Embryonic facial prominence (tissue), 1 donor: ENCODE measurements around the gene LCE3B.
"Not testable (repeated sequence)": the region's sequence is repeated elsewhere in the genome, so short reads cannot be mapped to it uniquely, and the experiment has no call there.

ENCODE experiments used
- DNase-seq: peaks from one replicate; pipeline ENCODE4 v3.0.0-alpha.2; 2016; ENCODE audit errors: extremely low spot score

LCE3B gene, protein sequence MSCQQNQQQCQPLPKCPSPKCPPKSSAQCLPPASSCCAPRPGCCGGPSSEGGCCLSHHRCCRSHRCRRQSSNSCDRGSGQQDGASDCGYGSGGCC

DNA sequence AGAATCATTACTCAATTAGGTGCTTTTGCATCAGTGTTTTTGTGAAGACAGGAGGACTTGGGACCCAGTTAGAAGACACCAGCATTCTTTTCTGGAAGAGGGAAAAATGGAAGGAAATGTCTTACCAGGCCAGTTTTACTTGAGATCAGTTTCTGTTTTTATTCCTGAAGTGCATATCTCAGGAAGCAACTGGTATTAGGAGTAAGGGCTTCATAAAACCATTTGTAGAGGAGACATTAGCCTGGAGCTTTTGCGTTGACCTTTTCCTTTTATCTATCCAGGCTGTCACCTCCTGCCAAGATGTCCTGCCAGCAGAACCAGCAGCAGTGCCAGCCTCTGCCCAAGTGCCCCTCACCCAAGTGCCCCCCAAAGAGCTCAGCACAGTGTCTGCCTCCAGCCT is at the start of gene LCE3B:
LCE3B (plus strand) TSS at position 301 of the 400 bp plus-strand sequence; CDS start at position 301, 0 bp downstream.
- DNase-seq: no peak

DNA sequence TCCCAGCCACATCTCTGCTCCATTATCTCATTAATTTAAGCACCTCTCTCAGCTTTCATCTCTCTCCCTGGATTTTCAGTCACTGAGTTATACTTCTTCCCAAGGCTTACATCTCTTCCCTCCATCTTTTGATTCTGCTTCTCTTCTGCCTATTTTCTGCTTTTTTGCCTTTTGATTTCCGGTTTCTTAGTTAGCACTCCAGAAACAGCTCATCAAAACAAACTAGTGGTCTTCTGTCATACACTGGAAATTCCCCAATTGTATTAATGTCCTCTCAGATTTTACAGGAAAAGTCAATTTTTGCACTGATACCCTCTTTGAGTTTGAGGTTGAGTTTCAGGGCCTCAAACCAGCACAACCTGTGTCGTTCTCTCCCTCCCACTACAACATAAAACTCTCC is 48.5 kb upstream of the LCE3B start:
- DNase-seq: no peak

DNA sequence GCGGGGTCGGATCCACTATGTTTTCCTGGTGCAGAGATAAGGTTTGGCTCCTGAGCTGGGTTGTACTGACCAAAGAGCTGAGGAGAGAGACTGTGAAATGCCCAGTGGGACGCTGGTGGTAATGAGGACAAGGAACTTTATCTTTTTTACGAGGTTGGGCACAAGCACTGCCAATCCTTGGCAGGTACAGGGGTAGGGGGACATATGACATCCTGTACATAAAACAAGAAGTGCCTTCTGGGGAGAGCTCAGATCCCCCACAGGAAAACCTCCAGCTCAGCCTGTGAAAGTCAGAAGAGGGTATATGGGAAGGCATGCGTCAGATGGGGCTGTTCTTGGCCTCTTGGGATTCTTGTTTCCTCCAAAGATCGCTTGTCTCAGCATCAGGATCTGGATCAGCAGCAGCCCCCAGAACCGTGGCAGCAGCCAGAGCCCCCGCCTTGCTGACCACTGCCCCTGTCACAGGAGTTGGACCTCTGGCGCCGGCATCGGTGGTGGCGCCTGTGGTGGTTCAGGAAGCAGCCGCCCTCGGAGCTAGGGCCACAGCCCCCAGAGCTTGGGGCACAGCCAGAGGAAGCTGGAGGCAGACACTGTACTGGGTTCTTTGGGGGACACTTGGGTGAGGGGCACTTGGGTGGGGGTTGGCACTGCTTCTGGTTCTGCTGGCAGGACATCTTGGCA is 47.9 kb upstream of the LCE3B start:
- no peak for DNase-seq

DNA sequence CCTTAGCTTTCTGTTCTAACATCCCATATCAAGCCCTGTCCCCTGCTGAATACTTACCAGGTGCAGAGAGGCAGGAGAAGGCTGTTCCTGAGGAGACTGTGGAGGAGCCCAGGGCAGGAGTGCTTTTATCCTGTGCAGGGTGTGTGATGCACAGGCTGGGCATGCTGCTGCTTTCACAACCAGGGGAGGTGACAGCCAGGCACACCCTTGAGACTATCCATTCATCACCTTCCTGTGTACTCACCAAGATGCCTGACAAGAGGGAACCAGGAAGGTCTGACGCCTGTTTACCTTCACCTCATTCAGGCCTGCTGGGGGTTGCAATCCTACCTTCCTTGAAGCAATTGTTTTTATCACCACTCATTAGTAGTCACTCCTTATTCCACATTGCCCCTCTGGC is 46.9 kb upstream of the LCE3B start, which contains the start of gene LCE3E:
LCE3E (minus strand) TSS at position 100 of the 400 bp plus-strand sequence. CDS start 572 bp downstream, outside the sequence.
- DNase-seq: no peak

DNA sequence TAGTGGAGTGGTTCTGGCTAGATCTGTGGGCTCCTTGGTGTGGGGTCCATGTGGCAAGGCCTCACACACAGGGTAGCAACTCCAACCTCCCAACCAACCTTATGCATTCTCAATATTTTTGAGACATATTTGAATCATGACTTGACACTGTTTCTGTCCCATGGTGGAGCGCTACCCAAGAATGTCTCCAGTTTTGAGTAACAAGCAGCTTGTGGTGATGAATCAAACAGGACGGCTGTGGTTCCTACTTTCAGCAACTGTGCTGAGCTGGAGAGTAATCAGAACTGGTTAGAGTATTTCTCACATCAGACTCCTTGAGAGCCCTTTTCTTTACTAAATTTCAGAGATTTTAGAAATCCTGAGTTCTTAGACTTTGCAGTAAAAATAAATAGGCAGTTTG is 36.4 kb upstream of the LCE3B start:
- no peak for DNase-seq

DNA sequence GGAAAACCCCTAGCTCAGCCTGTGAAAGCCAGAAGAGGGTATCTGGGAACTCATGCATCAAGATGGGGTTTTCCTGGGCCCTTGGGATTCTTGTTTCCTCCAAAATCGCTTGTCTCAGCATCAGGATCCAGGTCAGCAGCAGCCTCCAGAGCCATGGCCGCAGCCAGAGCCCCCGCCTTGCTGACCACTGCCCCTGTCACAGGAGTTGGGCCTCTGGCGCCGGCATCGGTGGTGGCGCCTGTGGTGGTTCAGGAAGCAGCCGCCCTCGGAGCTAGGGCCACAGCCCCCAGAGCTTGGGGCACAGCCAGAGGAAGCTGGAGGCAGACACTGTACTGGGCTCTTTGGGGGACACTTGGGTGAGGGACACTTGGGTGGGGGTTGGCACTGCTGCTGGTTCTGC is 34.1 kb upstream of the LCE3B start:
- DNase-seq: not testable (repeated sequence)

DNA sequence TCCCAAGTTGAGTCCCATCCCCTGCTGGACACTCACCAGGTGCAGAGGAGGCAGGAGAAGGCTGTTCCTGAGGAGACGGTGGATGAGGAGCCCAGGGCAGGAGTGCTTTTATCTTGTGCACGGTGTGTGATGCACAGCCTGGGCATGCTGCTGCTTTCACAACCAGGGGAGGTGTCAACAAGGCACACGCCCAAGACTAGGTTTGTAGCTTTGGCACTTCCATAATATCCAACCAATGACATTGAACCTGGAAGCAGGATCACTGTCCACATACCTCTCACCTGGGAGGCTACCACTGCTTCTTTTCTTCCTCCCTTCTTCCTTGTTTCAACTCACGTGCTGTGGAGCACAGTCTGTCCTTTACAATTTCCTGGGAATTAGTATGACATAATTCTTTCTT is 33.2 kb upstream of the LCE3B start, which contains the start of gene LCE3D:
LCE3D (minus strand) TSS at position 84 of the 400 bp plus-strand sequence. CDS start 580 bp downstream, outside the sequence.
- DNase-seq: no peak

DNA sequence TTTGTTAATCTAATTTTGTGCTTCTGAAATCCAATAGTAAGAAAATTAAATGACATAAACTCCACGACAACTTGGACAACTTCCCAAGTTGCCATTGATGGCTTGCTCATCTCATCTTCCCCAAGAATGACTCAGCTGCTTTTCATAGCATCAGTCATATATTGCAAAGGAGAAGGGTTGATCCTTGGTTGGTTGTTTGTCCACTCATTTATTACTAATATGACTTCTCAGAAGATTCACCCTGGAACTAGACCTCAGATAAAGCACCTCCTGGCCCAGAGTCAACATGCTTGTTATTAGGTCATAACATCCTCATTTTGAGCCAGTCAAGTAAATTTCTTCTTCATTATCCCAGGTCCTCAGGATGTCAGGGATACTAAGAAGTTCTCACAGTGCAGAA is 31.0 kb upstream of the LCE3B start:
- no peak for DNase-seq

DNA sequence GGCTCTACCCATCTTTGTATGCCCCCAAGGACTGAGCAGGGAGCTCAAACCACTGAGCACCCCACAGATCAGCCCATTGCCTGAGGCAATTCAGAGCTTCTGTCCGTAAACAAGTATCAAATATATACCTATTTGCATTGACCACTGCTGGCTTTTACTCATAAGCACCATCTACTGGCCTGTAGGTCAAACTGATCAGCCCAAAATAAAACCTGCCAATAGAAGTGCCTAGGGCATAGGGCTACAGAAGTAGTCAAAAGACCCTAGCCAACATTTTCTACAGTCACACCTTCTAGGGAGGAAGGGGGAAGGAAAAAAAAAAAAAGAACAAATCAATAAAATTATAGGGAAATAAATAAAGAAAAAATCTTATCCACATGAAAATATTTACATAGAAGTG is 28.0 kb upstream of the LCE3B start:
- no peak for DNase-seq

DNA sequence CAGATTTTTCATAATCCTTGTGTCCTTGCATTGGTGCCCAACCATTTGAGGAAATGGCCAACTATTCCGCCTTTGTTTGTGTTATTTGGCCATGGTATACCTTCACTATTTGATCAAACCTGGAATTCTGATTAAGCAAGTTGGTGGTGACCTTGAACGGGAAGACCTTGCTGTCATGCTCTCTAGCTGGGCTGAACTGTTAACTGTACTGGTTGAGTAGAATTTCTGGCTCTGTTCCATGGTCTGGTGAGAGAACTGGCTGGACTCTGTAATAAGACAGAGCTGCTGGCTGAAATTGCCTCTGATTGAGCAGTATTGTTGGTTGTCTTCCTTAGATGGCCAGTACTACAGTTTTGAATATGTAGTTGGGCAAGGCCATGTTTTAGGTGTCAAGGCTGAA is 16.6 kb upstream of the LCE3B start:
- DNase-seq: no peak

DNA sequence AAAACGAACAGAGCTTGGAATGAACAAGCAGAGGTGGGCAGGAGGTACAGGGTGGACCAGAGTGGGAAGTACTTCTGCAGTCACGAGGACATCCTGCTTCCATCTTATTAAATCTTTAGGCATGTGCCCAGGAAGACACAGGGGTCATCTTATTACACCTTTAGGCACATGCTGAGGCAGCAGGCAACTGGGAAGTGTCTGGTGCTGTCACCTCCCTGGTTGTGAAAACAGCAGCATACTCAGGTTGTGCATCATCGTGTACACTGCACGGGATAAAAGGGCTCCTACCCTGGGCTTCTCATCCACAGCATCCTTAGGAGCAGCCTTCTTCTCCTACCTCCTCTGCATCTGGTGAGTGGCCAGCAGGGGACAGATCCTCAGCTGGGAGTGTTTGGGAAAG is 13.7 kb upstream of the LCE3B start, which contains the start of gene LCE3C:
LCE3C (plus strand) TSS at position 301 of the 400 bp plus-strand sequence. CDS start 498 bp downstream, outside the sequence.
- DNase-seq: no peak

DNA sequence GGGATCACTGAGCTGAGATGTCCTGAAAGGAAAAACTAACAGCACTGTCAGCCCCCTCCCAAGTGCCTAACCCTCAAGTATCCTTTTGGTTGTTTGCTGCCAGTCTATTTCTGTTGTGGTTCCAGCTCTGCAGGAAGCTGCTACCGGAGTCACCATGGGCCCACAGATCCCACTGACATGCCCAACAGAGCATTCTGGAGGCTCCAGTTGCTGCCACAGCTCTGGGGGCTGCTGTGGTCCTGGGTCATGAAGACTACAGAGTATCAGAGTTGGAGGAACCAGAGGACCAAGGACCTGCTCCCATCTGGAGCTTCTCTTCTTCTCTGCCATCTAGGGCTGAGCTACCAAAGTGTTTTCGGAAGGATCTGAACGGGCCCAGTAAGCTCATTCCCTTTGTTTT is 8.4 kb downstream of the LCE3B start:
- DNase-seq: no peak

DNA sequence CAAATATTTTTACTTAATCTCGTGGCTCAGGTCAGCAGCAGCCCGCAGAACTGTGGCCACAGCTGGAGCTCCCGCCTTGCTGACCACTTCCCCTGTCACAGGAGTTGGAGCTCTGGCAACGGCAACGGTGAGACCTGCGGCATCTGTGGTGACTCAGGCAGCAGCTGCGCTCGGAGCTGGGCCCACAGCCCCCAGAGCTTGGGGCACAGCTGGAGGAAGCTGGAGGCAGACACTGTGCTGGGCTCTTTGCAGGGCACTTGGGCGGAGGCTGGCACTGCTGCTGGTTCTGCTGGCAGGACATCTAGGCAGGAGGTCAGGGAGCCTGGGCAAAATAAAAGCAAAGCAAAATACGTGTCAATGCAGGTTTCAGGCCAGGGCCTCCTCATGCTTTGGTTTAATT is 9.2 kb downstream of the LCE3B start, which contains the start of gene LCE3A:
LCE3A (minus strand) TSS at position 301 of the 400 bp plus-strand sequence; CDS start at position 301, 0 bp downstream.
- no peak for DNase-seq

DNA sequence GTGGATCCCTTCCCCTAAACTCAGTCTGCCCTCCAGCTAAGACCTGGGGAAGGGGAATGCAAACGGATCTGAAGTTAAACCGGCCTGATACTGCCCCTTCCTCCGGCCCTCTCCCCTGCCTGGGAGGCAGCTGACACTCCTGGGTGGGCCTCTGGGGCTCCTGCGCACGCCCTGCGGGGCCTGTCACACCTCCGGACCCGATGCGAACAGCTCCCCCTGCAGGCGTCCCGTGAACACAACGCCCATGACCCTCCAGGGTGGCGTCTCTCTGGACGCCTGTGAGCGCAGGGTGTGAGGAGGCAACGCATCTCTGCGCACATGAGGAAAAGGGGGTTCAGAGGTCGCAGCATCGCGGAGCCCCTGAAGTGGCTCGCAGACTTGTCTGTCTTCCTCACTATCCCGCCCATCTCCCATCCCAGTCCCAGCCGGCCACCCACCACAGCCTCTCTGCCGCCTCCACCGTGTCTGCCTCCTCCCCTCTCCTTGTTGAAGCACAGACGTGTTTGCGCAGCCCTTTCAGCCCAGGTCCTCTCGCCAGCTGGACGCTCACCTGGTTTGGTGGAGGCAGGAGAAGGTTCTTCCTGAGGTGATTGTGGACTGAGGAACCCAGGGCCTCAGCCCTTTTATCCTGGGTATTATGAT is 9.7 kb downstream of the LCE3B start:
- no peak for DNase-seq

DNA sequence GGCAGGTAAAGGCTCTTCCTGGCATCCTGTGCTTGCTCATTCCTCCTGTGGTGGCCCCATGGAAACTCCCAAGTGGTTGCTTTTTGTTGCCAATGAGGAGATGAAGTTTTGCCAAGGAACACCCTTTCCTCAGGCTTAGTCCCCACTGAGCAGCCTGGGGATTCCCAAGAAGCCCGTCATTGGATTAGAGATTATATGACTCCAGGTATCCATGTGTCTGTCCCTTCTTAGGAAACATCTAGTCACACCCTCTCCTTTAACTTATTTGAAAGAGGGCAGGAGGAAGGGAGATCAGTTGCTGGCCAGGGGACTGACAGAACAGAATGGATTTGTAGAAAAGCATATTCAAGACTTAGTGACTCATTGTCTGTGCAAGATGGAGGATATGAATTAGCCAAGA is 13.1 kb downstream of the LCE3B start:
- DNase-seq: no peak

DNA sequence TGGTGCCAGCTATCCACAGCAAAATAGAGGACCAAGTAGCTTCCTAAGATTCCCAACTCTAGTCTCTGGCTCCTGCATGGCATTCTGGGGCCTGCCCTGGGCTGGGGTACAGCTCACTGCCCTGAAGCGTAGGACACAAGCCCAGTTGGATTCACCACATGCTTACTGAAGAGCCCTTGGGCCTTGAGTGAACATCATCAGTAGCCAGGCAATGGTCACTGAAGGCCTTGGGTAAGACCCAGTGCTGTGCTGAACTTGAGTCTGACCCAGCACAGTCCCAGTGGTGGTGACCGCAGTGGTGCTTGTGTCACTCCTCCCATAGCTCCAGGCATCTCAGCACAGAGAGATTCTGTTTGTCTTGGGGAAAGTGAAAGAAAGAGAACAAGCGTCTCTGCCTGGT is 17.0 kb downstream of the LCE3B start:
- DNase-seq: no peak

DNA sequence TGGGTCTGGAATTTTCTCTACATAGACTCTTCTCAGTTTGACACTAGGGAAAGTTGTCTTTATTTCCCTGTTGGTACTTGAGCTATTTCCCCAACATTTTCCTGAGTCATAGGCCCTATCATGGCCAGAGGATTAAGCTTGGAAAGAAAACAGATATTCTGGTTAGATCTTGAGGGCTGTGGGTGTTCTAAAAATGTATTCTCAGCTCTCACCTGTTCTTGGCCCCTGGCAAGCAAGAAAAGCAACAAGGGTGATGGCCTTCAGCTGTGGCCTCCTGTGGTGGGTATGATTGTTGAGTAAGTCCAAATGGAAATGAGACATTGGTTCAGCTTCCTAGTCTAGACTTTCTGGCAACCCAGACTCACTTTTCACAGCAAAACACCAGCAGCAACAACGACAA is 26.7 kb downstream of the LCE3B start:
- DNase-seq: no peak

DNA sequence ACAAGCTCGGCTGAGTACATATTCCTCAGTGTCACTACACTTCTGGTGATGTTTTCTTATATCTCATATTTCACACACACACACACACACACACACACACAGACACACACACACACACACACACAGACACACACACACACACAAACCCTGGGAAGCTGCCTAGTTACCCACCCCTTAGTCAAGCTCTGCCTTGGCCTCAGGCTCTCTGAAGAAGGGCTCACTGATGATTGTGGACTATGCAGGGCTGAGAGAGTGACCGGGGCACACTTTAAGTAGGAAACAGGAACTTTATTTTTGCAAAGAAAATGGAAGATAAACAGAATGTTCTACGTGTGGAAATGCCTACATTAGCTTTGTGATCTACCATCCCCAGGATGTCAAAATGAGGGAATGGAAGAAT is 30.3 kb downstream of the LCE3B start:
- DNase-seq: no peak

DNA sequence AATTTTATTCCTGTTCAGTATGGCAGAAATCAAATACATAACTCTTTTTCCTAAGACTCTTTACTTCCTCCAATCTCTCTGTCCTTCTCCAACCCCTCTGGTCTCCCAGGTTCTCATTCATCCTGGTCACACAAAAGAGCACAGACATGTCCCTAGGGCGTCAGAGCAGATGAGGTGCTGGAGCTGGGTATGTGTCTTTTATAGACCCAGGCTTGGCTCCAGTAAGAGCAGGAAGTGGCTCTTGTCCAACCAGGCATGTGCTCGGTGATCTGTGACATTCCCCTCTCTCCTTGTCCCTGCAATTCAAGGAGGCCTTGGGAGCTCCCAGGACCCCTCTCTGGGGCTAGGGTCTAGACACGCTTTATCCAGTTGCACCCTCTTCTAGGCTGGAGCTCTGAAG is 31.5 kb downstream of the LCE3B start:
- no peak for DNase-seq

DNA sequence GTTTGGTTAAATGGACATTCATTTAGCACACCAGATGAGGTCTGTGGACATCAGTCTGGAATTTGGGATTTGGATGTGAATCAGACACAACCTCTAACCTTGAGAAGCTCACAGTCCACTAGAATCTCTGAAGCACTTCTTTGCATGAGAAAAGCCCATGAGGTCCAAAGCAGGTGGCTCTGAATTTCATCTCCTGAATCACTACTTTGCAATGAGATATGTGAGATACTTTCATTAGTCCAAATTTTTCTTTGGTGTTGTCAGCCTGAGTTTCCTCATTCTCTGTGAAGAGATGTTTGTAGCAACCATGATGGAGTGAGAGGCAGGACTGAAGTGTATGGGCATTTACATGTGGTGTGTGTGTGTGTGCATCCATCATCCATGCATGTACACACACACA is 33.0 kb downstream of the LCE3B start:
- no peak for DNase-seq

DNA sequence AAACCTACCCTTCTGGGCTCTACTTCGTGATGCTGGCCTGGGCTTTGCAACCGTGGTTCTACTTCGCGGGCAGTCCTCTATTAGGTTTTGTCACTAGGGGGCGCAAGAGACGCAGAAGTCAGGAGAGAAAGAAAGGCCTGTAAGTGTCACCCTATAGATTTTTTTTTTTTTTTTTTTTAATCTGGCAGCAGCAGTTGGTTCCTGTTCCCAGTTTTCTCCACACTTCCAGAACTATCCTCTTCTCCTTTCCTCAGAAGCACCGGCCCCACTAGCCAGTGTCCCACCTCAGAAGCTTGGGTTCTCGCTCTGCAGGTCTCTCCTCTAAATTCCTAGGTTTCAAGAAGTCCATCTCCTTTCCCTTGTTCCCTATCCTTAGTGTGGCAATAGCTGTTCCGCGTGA is 40.5 kb downstream of the LCE3B start:
- no peak for DNase-seq

DNA sequence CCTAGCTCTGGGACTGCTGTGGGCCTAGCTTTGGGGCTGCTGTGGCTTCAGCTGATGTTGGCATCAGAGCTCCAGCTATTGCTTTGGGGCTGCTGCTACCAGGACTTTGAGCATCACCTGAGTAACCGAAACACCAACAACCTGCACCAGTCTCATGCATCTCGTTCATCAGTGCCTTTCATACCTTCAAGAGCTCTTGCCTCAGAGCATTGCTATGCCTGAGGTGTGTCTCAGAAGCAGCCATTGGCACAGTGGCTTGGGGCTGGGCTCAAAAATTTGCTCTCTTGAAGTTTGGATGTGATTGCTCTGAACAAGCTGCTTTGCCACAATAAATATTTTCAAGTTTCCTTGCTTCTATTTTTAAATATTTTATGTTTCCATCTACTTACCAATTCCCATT is 42.8 kb downstream of the LCE3B start:
- DNase-seq: no peak

DNA sequence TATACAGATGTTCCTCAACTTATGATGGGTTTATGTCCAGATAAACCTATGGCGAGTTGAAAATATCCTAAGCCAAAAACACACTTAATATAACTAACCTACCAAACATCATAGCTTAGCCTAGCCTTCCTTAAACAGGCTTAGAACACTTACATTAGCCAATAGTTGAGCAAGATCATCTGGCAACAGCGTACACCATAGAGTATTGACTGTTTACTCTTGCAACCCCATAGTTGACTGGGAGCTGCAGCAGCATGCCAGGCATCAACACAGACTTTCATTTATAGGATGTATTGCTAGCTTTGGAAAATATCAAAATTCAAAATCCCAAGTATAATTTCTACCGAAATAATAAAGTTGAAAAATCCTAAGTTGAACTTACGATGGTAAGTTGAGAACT is 44.1 kb downstream of the LCE3B start:
- no peak for DNase-seq
